AG09309 (cell line): ENCODE measurements around the gene PRPF38A.

Experiments used
- DNase-seq: peaks from one replicate; pipeline ENCODE4 v3.0.0-alpha.2; 2010; ENCODE audit warnings: low read depth
- H3K4me3 ChIP-seq: 2 replicates; pipeline ENCODE4 v1.5.1; 2011; ENCODE audit warnings: mild to moderate bottlenecking, low read depth, low read length, moderate library complexity; ENCODE audit not compliant: control insufficient read depth
- TF ChIP-seq, protein P1 (sequence below): IDR thresholded peaks from 2 replicates; pipeline ENCODE4 v1.5.1; 2011; ENCODE audit warnings: mild to moderate bottlenecking, low read depth, low read length, inconsistent platforms; ENCODE audit not compliant: insufficient read depth, control insufficient read depth; ENCODE audit errors: missing control alignments

PRPF38A gene

GRCh38 chr1:52427152-52427551 is 22.8 kb downstream of the PRPF38A start:
- H3K4me3 ChIP-seq = no peak overlapping the region
- TF ChIP-seq, protein P1, sequence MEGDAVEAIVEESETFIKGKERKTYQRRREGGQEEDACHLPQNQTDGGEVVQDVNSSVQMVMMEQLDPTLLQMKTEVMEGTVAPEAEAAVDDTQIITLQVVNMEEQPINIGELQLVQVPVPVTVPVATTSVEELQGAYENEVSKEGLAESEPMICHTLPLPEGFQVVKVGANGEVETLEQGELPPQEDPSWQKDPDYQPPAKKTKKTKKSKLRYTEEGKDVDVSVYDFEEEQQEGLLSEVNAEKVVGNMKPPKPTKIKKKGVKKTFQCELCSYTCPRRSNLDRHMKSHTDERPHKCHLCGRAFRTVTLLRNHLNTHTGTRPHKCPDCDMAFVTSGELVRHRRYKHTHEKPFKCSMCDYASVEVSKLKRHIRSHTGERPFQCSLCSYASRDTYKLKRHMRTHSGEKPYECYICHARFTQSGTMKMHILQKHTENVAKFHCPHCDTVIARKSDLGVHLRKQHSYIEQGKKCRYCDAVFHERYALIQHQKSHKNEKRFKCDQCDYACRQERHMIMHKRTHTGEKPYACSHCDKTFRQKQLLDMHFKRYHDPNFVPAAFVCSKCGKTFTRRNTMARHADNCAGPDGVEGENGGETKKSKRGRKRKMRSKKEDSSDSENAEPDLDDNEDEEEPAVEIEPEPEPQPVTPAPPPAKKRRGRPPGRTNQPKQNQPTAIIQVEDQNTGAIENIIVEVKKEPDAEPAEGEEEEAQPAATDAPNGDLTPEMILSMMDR = no peak
- DNase-seq = no peak

DNA sequence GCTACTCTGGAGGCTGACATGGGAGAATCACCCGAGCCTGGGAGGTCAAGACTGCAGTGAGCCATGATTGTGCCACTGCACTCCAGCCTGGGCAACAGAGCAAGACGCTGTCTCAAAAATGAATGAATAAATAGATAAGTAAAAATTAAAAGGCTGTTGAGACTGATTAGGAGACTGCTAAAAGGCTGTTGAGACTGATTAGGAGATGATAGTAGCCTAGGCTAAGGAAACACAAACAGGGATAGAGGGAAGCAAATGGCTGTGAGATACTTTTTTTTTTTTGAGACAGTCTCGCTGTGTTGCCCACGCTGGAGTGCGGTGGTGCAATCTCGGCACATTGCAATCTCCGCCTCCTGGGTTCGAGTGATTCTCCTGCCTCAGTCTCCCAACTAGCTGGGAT is 28.4 kb downstream of the PRPF38A start:
- DNase-seq = no peak
- TF ChIP-seq, protein P1 = no peak
- H3K4me3 ChIP-seq = no peak overlapping the region

- no peak overlapping the region for H3K4me3 ChIP-seq
- TF ChIP-seq, protein P1 = no peak
- DNase-seq = no peak
Observed at GRCh38 chr1:52435211-52435610, 30.8 kb downstream of the PRPF38A start.

DNA sequence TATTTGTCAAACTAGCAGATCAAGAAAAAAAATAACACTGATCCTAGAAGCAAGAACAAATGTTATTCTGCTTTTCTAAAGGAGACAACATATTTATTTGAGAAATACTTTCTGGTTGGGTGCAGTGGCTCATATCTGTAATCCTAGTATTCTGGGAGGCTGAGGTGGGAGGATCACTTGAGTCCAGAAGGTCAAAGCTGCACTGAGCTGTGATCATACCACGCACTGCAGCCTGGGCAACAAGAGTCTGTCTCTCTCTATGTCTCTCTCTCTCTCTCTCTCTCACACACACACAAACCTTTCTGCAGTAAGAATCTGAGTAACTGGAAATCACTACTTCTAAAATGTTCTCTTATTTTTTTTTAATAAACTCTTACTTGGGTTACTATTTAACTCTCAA is 31.2 kb downstream of the PRPF38A start:
- DNase-seq = no peak
- TF ChIP-seq, protein P1 = no peak

DNA sequence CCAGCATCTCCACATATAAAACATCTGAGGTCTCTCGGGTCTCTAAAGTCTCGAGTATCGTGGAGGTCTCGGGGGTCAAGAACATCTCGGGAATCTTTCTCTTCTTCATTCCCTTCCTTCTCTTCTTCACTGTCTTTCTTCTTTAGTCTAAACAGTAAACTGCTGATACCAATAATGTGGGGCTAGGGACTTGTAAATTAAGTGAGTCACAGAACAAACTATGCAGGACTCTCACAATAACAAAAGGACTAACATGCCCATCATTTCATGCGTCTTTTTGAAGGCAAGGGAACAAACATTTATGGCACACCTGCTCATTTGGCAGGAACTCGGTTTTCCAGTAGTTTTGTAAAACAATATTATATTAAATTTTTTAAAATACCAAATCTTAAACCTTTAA is 32.4 kb downstream of the PRPF38A start:
- TF ChIP-seq, protein P1 = no peak
- H3K4me3 ChIP-seq = no peak overlapping the region
- no peak for DNase-seq

More for the DNA sequence above, 31.2 kb downstream of the PRPF38A start:
- no peak overlapping the region for H3K4me3 ChIP-seq

DNA sequence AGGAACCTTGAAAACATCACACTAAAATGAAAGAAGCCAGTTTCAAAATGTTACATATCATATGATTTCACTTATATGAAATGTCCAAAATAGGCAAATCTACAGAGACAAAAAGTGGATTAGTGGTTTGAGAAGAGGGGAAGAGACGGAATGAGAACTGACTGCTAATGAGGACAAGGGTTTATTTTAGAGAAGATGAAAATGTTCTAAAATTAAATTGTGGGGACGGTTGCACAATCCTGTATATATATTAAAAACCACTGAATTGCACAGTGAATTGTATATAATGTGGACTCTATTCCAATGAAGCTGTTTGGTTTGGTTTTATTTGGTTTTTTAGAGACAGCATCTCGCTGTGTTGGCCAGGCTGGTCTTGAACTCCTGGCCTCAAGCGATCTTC is 35.6 kb downstream of the PRPF38A start:
- DNase-seq = no peak
- TF ChIP-seq, protein P1 = no peak

DNA sequence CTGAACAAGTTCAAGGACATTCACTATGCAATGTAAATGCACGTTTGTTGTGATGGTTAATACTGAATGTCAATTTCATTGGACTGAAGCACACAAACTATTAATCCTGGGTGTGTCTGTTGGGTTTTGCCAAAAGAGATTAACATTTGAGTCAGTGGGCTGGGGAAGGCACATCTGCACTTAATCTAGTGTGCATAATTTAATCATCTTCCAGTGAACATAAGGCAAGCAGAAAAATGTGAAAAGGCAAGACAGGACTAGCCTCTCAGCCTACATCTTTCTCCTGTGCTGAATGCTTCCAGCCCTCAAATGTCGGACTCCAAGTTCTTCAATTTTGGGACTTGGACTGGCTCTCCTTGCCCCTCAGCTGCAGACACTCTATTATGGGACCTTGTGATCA is 40.1 kb downstream of the PRPF38A start:
- TF ChIP-seq, protein P1 = no peak
- H3K4me3 ChIP-seq = no peak overlapping the region
- DNase-seq = no peak

More for the DNA sequence above, 35.6 kb downstream of the PRPF38A start:
- H3K4me3 ChIP-seq = no peak overlapping the region
